HG02938 (cell line): ENCODE data around the gene NEDD4L.
A peak's percentile ranks its signal among the peaks of the same experiment; 100 is the strongest.

Source experiments
- ATAC-seq: cut with Tn5 transposase; IDR thresholded peaks from one replicate; pipeline ENCODE4 v1.9.1; 2021; ENCODE audit warnings: mild to moderate bottlenecking, moderate library complexity; ENCODE audit not compliant: unreplicated experiment

NEDD4L gene

GRCh38 chr18:58284699-58285448 is 240.8 kb downstream of the NEDD4L start:
- ATAC-seq, result no peak

GRCh38 chr18:58285449-58286130 is 241.6 kb downstream of the NEDD4L start:
- no peak for ATAC-seq

- no peak for ATAC-seq
These were observed 242.8 kb downstream of the NEDD4L start for GRCh38 chr18:58286632-58287352.

GRCh38 chr18:58287353-58288274 is 243.6 kb downstream of the NEDD4L start:
- no peak for ATAC-seq

- ATAC-seq, result peak; percentile 74
These were observed 245.1 kb downstream of the NEDD4L start for GRCh38 chr18:58288921-58289797.

GRCh38 chr18:58290116-58290695 is 246.2 kb downstream of the NEDD4L start:
- ATAC-seq, result no peak

GRCh38 chr18:58291131-58291530 is 247.1 kb downstream of the NEDD4L start:
- ATAC-seq, result no peak

GRCh38 chr18:58292638-58293037 is 248.6 kb downstream of the NEDD4L start:
- no peak for ATAC-seq

GRCh38 chr18:58297198-58297597 is 253.2 kb downstream of the NEDD4L start:
- ATAC-seq, result no peak

- no peak for ATAC-seq
These were observed 254.5 kb downstream of the NEDD4L start for GRCh38 chr18:58298251-58299134.

- ATAC-seq, result no peak
These were observed 255.1 kb downstream of the NEDD4L start for GRCh38 chr18:58299135-58299473.

- ATAC-seq, result no peak
These were observed 255.9 kb downstream of the NEDD4L start for GRCh38 chr18:58299936-58300335.

GRCh38 chr18:58300867-58301266 is 256.8 kb downstream of the NEDD4L start:
- ATAC-seq, result no peak

- no peak for ATAC-seq
These were observed 258.8 kb downstream of the NEDD4L start for GRCh38 chr18:58302811-58303210.

- peak; percentile 93 for ATAC-seq
These were observed 259.3 kb downstream of the NEDD4L start for GRCh38 chr18:58303363-58303762.

- ATAC-seq, result no peak
These were observed 261.8 kb downstream of the NEDD4L start for GRCh38 chr18:58305792-58306191.

GRCh38 chr18:58307441-58307840 is 263.4 kb downstream of the NEDD4L start:
- no peak for ATAC-seq

GRCh38 chr18:58308463-58308862 is 264.4 kb downstream of the NEDD4L start:
- ATAC-seq, result no peak

- ATAC-seq, result no peak
These were observed 265.1 kb downstream of the NEDD4L start for GRCh38 chr18:58309099-58309498.
